Measurements from ENCODE around the gene DDX31. TPM values are rescaled to one million over a fixed set of nuclear protein-coding genes. Genes with fewer than 3 reads are reported as not detected.

DDX31 gene
- total RNA-seq, 2 experiments from 2014 or later = 12.6 to 13.2 TPM

DNA sequence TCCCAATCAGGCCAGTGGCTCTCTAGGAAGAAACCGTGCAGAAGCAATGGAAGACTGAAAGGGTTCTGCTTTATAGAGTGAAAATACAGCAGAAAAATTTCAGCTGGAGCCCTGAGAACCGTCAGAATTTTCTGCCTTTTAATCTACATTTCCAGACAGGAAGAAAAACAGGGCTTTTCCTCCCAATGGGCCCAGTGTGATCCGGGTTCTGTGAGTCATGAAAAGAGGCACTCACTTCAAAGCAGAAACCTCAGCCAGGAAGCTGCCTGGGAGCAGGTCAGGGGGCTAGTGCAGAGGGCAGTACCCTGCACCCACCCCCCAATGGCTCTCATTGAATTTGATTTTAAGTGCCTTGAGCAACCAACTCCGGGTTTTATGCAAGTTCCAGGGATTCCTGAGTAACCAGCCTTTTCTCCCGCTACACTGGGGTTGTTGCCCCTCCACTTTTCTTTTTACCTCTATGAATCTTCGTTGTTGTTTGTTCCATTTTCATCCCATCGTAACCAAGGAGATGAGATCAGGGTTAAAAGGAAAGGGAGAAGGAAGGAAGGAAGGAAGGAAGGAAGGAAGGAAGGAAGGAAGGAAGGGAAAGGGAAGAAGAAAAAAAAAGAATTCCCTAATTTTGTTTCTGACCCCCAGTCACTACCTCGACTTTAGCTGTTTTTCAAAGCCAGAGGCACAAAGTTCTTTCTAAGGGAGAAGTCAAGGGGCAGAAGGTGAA, 86.0 kb downstream of the DDX31 start:
- ChIA-PET CTCF (no interaction called here), POLR2A (no interaction called here)
- H3K4me3 Mint-ChIP-seq = no peak overlapping the region

DNA sequence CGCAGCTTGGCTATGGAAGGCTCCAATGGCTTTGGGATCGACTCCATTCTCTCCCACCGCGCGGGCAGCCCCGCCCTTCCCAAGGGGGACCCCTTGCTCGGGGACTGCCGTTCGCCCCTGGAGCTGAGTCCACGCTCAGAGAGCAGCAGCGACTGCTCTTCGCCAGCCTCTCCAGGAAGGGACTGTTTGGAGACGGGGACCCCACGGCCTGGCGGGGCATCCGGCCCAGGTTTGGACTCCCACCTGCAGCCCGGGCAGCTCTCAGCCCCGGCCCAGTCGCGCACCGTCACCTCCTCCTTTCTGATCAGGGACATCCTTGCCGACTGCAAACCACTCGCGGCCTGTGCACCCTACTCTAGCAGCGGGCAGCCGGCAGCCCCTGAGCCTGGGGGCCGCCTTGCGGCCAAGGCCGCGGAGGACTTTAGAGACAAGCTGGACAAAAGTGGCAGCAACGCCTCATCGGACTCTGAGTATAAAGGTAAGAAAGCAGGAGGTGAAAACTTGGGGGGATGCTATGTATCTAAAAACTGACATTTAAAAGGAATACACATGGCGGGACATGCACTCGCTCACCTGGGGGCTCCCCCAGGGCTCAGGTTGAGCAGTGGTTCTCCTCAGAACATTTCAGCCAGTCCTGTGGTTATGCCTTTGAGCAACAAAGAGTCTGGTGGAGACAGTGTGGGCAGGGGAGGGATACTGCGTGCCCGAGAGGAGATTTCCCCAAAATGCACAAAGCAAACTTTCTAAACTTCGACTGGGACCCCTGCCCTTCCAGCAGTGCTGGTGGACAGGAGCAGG, 86.8 kb downstream of the DDX31 start:
- H3K27ac Mint-ChIP-seq = no peak overlapping the region
- ChIA-PET CTCF (no interaction called here), POLR2A (no interaction called here)
- no peaks in the 10 kb centered on the region for H3K36me3 Mint-ChIP-seq (ENCODE audit: low read depth)
- no peak overlapping the region for H3K4me3 Mint-ChIP-seq
- no peak for ATAC-seq
- H3K4me1 Mint-ChIP-seq (ENCODE audit: low read depth) = peaks cover 11% of the 10 kb centered on the region
- peaks cover 71% of the 10 kb centered on the region for H3K27me3 Mint-ChIP-seq (ENCODE audit: low read depth)
- no peak for DNase-seq
- H3K9me3 Mint-ChIP-seq (ENCODE audit: insufficient read depth) = no peaks in the 10 kb centered on the region

More for the DNA sequence above, 86.0 kb downstream of the DDX31 start:
- no peak for DNase-seq
- no peaks in the 10 kb centered on the region for H3K9me3 Mint-ChIP-seq (ENCODE audit: insufficient read depth)
- ATAC-seq = no peak
- peaks cover 11% of the 10 kb centered on the region for H3K4me1 Mint-ChIP-seq (ENCODE audit: low read depth)
- H3K27ac Mint-ChIP-seq = no peak overlapping the region
- peaks cover 72% of the 10 kb centered on the region for H3K27me3 Mint-ChIP-seq (ENCODE audit: low read depth)
- no peaks in the 10 kb centered on the region for H3K36me3 Mint-ChIP-seq (ENCODE audit: low read depth)

DNA sequence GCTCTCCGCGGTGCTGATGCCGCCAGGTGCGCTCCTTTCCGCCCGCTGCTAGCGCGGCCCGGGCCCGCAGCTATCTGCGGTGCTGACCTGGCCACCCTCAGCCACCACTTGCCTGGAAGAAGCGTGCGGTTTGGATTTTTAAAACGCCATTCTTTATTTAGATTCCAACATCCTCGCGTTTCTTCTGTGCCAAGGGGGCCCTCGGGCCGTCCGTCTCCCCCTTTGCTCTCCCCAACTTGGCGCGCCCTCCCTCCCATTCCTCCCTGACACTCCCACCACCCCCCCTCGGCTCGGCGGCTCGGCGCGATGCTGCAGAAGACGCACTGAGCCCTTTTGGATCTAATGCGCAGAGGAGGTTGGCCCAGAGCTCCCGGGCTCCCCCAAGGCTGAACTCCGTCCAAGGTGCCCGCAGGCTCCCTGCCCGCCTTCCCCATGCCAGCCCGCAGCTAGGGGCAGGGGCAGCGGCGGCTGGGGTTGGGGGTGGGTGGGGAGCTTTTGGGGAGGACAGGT, 87.5 kb downstream of the DDX31 start, which contains the start of gene BARHL1:
TSS of gene BARHL1 (plus strand) at position 331 of the 510 bp plus-strand sequence. CDS start 192 bp downstream, outside the sequence.
- DNase-seq (no peak), ATAC-seq (no peak)
- Mint-ChIP-seq H3K36me3 (ENCODE audit: low read depth) (no peaks in the 10 kb centered on the region), H3K4me3 (peak within 1 kb of the TSS; percentile 71), H3K4me1 (ENCODE audit: low read depth) (peaks cover 11% of the 10 kb centered on the region), H3K27me3 (ENCODE audit: low read depth) (peaks cover 76% of the 10 kb centered on the region), H3K27ac (no peak within 1 kb of the TSS), H3K9me3 (ENCODE audit: insufficient read depth) (no peaks in the 10 kb centered on the region)
- POLR2A ChIA-PET = no interaction called here
- CTCF ChIA-PET = interaction anchor here (0.9 kb wide), 1 partner anchor 11 kb away, joined by 3 read pairs; no protein-coding TSS in a partner anchor

DNA sequence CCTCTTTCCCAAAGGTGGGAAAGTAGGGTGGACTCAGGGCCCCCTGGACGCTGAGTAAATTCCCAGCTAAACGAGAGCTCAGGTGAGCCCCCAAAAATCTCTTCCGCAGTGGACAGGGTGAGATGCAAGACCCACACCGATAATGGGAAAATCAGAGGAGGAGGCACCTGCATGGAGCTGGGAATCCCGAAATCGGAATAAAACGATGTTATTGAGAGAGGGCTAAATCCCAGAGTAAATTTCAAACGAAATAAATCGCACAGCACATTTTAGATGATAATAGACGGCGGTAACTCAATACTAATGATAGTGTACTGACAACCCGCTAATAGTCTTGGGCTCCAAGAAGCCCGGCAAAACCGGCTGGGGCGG, 90.4 kb downstream of the DDX31 start:
- DNase-seq = no peak
- H3K4me3 Mint-ChIP-seq = no peak overlapping the region

DNA sequence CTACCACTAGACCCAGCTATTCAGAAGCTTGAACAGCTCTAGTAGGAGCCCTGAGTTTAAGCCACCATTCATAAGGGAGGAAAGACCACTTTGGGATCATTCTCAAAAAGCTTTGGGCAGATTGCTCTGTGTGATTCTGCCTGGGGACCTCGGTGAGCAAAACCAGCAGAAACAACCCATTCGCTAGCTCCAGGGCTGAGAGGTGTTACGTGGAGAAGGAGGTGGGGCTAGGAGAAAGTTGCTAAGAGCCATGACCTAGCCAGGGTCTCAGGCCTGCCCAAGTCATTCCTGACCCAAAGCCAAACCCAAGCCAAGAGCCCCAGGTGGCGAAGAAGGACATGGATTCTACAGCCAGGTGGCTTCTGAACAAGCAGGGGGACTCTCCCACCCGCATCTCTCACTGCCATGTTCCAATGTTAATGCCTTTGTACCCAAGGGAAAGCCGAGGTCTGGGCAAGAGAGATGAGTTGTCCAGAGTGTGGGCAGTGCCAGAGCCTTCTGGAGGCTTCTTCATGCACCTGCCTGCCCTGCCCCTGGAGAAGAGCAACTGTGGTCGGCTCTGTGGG, 91.3 kb downstream of the DDX31 start:
- Mint-ChIP-seq H3K27me3 (ENCODE audit: low read depth) (peaks cover 70% of the 10 kb centered on the region), H3K27ac (no peak overlapping the region), H3K4me1 (ENCODE audit: low read depth) (peaks cover 11% of the 10 kb centered on the region), H3K36me3 (ENCODE audit: low read depth) (no peaks in the 10 kb centered on the region), H3K9me3 (ENCODE audit: insufficient read depth) (no peaks in the 10 kb centered on the region), H3K4me3 (no peak overlapping the region)
- POLR2A ChIA-PET = interaction anchor here (0.6 to 1.1 kb wide), 2 partner anchors 22 to 175 kb away, joined by 3 read pairs; no protein-coding TSS in a partner anchor
- CTCF ChIA-PET = interaction anchor here (7.2 to 8.1 kb wide), 2 partner anchors 71 to 165 kb away, joined by 38 to 86 read pairs; no protein-coding TSS in a partner anchor
- no peak for ATAC-seq
- DNase-seq = no peak

More for the DNA sequence above, 90.4 kb downstream of the DDX31 start:
- Mint-ChIP-seq H3K9me3 (ENCODE audit: insufficient read depth) (no peaks in the 10 kb centered on the region), H3K27me3 (ENCODE audit: low read depth) (peaks cover 72% of the 10 kb centered on the region), H3K27ac (no peak overlapping the region), H3K36me3 (ENCODE audit: low read depth) (no peaks in the 10 kb centered on the region), H3K4me1 (ENCODE audit: low read depth) (peaks cover 11% of the 10 kb centered on the region)
- ChIA-PET POLR2A (interaction anchor here (1.1 kb wide), 1 partner anchor 21 kb away, joined by 3 read pairs; no protein-coding TSS in a partner anchor), CTCF (interaction anchor here (7.2 kb wide), 1 partner anchor 166 kb away, joined by 86 read pairs; no protein-coding TSS in a partner anchor)
- no peak for ATAC-seq

DNA sequence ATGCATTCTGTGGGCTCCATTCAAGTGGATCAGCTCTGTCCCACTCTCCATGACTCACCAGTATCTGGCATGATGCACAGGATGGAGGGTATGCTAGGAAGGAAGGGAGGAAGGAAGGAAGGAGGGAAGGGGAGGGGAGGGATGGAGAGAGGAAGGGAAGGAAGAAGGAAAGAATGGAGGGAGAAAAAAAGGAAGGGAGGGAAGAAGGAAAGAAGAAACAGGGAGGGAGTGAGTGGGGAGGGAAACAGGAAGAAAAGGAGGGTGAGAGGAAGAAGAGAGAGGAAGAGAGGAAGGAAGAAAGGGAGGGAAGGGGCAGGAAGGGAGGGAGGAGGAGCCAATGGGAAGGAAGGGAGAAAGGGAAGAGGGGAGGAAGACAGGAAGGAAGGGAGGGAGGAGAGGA, 92.7 kb downstream of the DDX31 start:
- Mint-ChIP-seq H3K9me3 (ENCODE audit: insufficient read depth) (no peaks in the 10 kb centered on the region), H3K4me3 (no peak overlapping the region), H3K27ac (no peak overlapping the region), H3K4me1 (ENCODE audit: low read depth) (peaks cover 11% of the 10 kb centered on the region), H3K27me3 (ENCODE audit: low read depth) (peaks cover 64% of the 10 kb centered on the region), H3K36me3 (ENCODE audit: low read depth) (no peaks in the 10 kb centered on the region)
- no peak for ATAC-seq
- no peak for DNase-seq
- ChIA-PET CTCF (interaction anchor here (7.2 to 8.1 kb wide), 2 partner anchors 70 to 164 kb away, joined by 38 to 86 read pairs; no protein-coding TSS in a partner anchor), POLR2A (no interaction called here)

DNA sequence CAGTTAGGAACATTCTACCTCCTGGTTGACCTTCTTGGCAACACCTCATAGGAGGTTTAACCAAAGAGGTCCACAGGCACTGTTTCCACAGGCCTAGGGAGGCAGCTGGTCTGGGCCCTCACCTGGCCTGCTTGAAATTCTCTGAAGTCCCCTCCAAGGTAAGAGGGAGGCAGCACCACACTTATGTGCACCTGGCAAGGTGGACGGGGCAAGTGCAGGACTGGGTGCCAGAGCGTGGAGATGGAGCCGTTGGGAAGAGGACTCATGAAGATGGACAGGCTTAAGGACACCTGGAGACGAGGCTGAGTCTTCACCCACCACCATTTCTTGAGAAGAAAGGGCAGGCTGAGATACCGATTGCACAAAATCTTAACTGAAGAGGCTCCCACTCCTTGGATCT, 94.0 kb downstream of the DDX31 start:
- H3K36me3 Mint-ChIP-seq (ENCODE audit: low read depth) = no peaks in the 10 kb centered on the region
- no peaks in the 10 kb centered on the region for H3K9me3 Mint-ChIP-seq (ENCODE audit: insufficient read depth)
- ChIA-PET CTCF (interaction anchor here (0.8 to 8.1 kb wide), 13 partner anchors 11 to 335 kb away, joined by 3 to 86 read pairs (median 3); partner anchors contain the start of genes DDX31, GTF3C4 and TTF1), POLR2A (no interaction called here)
- no peak for DNase-seq
- no peak overlapping the region for H3K4me3 Mint-ChIP-seq
- peaks cover 52% of the 10 kb centered on the region for H3K27me3 Mint-ChIP-seq (ENCODE audit: low read depth)
- H3K27ac Mint-ChIP-seq = no peak overlapping the region
- ATAC-seq = no peak
- no peaks in the 10 kb centered on the region for H3K4me1 Mint-ChIP-seq (ENCODE audit: low read depth)

DNA sequence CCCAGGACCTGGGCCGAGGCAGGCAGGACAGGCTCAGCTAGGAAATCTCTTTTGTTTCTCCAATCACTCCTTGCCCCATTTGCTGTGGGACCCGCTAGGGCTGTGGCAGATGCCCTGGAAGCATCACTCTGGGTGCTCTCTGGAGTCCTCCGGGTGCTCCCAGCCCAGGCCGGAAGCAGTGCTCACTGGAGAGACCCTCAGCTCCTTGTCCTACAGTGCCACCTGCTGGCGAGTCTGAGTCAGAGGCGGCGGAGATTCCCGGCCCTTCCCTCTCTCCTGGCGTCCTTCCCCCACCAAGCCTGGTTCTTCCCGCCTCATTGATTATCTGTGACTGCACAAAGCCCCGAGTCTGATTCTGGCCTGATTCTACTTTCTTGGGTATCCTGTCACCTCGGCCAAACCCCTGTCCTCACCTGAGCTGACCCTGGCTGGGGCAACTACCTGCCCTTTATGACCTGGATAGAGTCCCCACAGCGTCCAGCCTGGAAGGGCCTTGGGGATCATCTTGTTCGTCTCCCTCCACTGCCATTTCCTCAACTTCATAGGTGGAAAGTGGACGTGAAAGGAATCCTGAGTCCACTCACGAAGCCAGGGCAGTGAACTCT, 94.7 kb downstream of the DDX31 start:
- ChIA-PET CTCF (interaction anchor here (0.7 to 8.1 kb wide), 15 partner anchors 10 to 334 kb away, joined by 3 to 86 read pairs (median 3); partner anchors contain the start of genes CFAP77, DDX31, GTF3C4 and TTF1), POLR2A (no interaction called here)
- no peaks in the 10 kb centered on the region for H3K9me3 Mint-ChIP-seq (ENCODE audit: insufficient read depth)
- ATAC-seq (peak; percentile 84), DNase-seq (peak; percentile 81)
- H3K36me3 Mint-ChIP-seq (ENCODE audit: low read depth) = no peaks in the 10 kb centered on the region
- H3K4me3 Mint-ChIP-seq = no peak overlapping the region
- H3K4me1 Mint-ChIP-seq (ENCODE audit: low read depth) = no peaks in the 10 kb centered on the region
- H3K27me3 Mint-ChIP-seq (ENCODE audit: low read depth) = peaks cover 48% of the 10 kb centered on the region
- no peak overlapping the region for H3K27ac Mint-ChIP-seq

DNA sequence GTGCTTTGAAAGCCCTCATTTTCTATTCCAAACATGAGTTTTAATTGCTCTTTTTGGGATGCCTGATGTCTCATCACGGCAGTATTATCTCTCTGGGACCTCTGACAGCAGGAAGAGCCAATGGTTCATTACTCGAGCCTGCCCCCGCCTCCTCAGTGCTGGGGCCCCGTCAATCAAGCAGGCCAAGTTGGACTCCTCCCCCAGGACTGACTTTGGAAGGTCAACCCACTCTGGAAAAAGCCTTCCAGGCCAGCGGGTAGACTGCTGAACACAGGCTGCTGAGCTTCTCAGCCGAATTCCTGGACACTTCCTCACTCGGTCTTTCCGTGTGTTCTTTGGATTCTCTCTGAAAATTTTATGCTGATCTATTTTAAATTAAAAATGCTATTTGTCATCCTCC, 96.9 kb downstream of the DDX31 start:
- H3K27me3 Mint-ChIP-seq (ENCODE audit: low read depth) = peaks cover 32% of the 10 kb centered on the region
- H3K4me1 Mint-ChIP-seq (ENCODE audit: low read depth) = no peaks in the 10 kb centered on the region
- no peak overlapping the region for H3K4me3 Mint-ChIP-seq
- ATAC-seq (no peak), DNase-seq (no peak)
- ChIA-PET CTCF (interaction anchor here (7.2 to 8.1 kb wide), 2 partner anchors 66 to 160 kb away, joined by 38 to 86 read pairs; no protein-coding TSS in a partner anchor), POLR2A (interaction anchor here (0.7 kb wide), 1 partner anchor 112 kb away, joined by 3 read pairs; no protein-coding TSS in a partner anchor)
- H3K9me3 Mint-ChIP-seq (ENCODE audit: insufficient read depth) = no peaks in the 10 kb centered on the region
- no peaks in the 10 kb centered on the region for H3K36me3 Mint-ChIP-seq (ENCODE audit: low read depth)
- H3K27ac Mint-ChIP-seq = no peak overlapping the region

DNA sequence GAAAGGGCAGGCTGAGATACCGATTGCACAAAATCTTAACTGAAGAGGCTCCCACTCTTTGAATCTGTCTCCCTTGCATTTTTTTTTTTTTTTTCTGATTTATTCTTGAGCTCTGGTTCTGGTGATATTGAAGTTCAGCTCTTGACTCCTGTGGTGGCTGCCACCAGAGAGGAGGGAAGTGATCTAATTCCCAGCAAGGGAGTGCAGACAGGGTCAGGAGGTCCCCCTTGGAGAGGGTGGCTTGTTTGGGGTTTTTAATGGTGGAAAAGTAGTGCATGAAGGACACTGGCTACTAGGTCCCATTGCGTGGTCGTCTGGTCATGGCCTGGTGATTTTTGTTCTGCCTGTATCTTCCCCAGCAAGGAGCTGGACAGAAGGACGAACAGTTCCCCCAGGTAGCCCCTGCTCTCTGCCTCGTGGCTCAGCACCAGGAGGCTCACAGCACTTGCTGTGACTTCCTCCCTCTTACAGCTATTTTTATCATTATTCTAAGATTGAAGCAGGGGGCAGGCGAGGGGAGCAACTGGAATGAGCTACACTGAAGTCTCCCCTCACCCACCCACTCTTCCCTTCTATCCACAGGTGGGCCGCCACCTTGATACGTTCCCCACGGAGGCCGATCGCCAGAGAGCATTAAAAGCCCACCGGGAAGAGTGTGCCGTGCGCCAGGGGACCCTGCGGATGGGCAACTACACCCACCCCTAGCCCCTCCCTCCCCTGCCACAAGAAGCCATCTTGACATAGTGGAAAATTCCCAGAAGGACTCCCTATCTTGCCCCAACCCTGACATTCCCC, 97.8 kb downstream of the DDX31 start:
- DNase-seq = no peak
- ATAC-seq = no peak
- Mint-ChIP-seq H3K4me3 (no peak overlapping the region), H3K9me3 (ENCODE audit: insufficient read depth) (no peaks in the 10 kb centered on the region), H3K27ac (no peak overlapping the region), H3K27me3 (ENCODE audit: low read depth) (peaks cover 23% of the 10 kb centered on the region), H3K4me1 (ENCODE audit: low read depth) (no peaks in the 10 kb centered on the region), H3K36me3 (ENCODE audit: low read depth) (no peaks in the 10 kb centered on the region)
- POLR2A ChIA-PET = interaction anchor here (0.6 kb wide), 1 partner anchor 196 kb away, joined by 3 read pairs; no protein-coding TSS in a partner anchor
- CTCF ChIA-PET = interaction anchor here (1.0 to 8.1 kb wide), 2 partner anchors 65 to 160 kb away, joined by 3 to 38 read pairs; no protein-coding TSS in a partner anchor

Measured in activated CD8-positive, alpha-beta T cell treated with anti-CD3 and anti-CD28 coated beads, Interleukin-2, amount 10 ng/mL, durations not matched to agents 7 days and 5 days (primary cell).